Liver (tissue), 9 donors: Measurements from ENCODE around the gene GLIPR2. TPM values are rescaled to one million over a fixed set of nuclear protein-coding genes. Genes with fewer than 3 reads are reported as not detected.
A peak's percentile ranks its signal among the peaks of the same experiment; 100 is the strongest.

Experiments
- DNase-seq: peaks from one replicate; pipeline ENCODE4 v3.0.0-alpha.2; 2017; ENCODE audit warnings: low spot score
- H3K27ac ChIP-seq, 2 donors: one replicate each; pipeline ENCODE4 v1.7.0; 2013; ENCODE audit warnings: inconsistent platforms in 2 of 2, low read length in 2 of 2, control low read depth in 1 of 2, low read depth in 1 of 2, mild to moderate bottlenecking in 1 of 2
- H3K27me3 ChIP-seq, 4 donors: one replicate each; pipeline versions ENCODE4 v1.6.1 to v1.7.0; 2013; ENCODE audit warnings: low read length in 3 of 4, inconsistent platforms in 1 of 4, mild to moderate bottlenecking in 1 of 4, moderate library complexity in 1 of 4; ENCODE audit not compliant: control insufficient read depth in 4 of 4, insufficient read depth in 4 of 4
- H3K36me3 ChIP-seq, 4 donors: one replicate each; pipeline versions ENCODE4 v1.6.1 to v1.7.0; 2013; ENCODE audit warnings: low read length in 3 of 4, mild to moderate bottlenecking in 3 of 4, low read depth in 1 of 4, moderate library complexity in 1 of 4; ENCODE audit not compliant: control insufficient read depth in 4 of 4, insufficient read depth in 3 of 4
- H3K4me1 ChIP-seq, 4 donors: one replicate each; pipeline versions ENCODE4 v1.6.1 to v1.7.0; 2013; ENCODE audit warnings: low read length in 3 of 4, mild to moderate bottlenecking in 3 of 4, moderate library complexity in 1 of 4; ENCODE audit not compliant: control insufficient read depth in 4 of 4, insufficient read depth in 4 of 4
- H3K4me3 ChIP-seq, 3 donors: one replicate each; pipeline versions ENCODE4 v1.6.1 to v1.7.0; 2013; ENCODE audit warnings: low read length in 3 of 3, control low read depth in 1 of 3, low read depth in 1 of 3, mild to moderate bottlenecking in 1 of 3
- H3K9ac ChIP-seq, 2 donors: one replicate each; pipeline ENCODE4 v1.7.0; 2013; ENCODE audit warnings: low read length in 2 of 2, mild to moderate bottlenecking in 2 of 2, moderate library complexity in 2 of 2, control low read depth in 1 of 2, low read depth in 1 of 2
- H3K9me3 ChIP-seq, 4 donors: one replicate each; pipeline versions ENCODE4 v1.6.1 to v1.7.0; 2013; ENCODE audit warnings: low read length in 3 of 4; ENCODE audit not compliant: control insufficient read depth in 4 of 4
- EGR1 ChIP-seq, 2 donors: IDR thresholded peaks; 2 replicates each; pipeline ENCODE4 v1.6.1; 2016 to 2018; ENCODE audit warnings: antibody characterized with exemption in 2 of 2, low read depth in 2 of 2
- FOXA1 ChIP-seq: IDR thresholded peaks from 2 replicates; pipeline ENCODE4 v1.6.1; 2016; ENCODE audit warnings: antibody characterized with exemption
- FOXA2 ChIP-seq: IDR thresholded peaks from 2 replicates; pipeline ENCODE4 v1.6.1; 2016; ENCODE audit warnings: antibody characterized with exemption
- GABPA ChIP-seq, 2 donors: IDR thresholded peaks in 1 of 2; conservative IDR thresholded peaks in 1 of 2; 2 replicates each; pipeline ENCODE4 v1.6.1; 2016; ENCODE audit warnings: antibody characterized with exemption in 2 of 2, mild to moderate bottlenecking in 1 of 2, moderate library complexity in 1 of 2
- HNF4A ChIP-seq, 2 donors: conservative IDR thresholded peaks; 2 replicates each; pipeline ENCODE4 v1.6.1; 2016; ENCODE audit warnings: antibody characterized with exemption in 2 of 2, mild to moderate bottlenecking in 2 of 2
- HNF4G ChIP-seq: IDR thresholded peaks from 2 replicates; pipeline ENCODE4 v1.6.1; 2016; ENCODE audit warnings: antibody characterized with exemption
- JUND ChIP-seq, 2 donors: IDR thresholded peaks; 2 replicates each; pipeline ENCODE4 v1.6.1; 2016; ENCODE audit warnings: antibody characterized with exemption in 2 of 2
- NR2F2 ChIP-seq: IDR thresholded peaks from 2 replicates; pipeline ENCODE4 v1.6.1; 2016; ENCODE audit warnings: antibody characterized with exemption
- RAD21 ChIP-seq, 2 donors: IDR thresholded peaks; 2 replicates each; pipeline ENCODE4 v1.6.1; 2016; ENCODE audit warnings: antibody characterized with exemption in 2 of 2, mild to moderate bottlenecking in 2 of 2
- RXRA ChIP-seq, 2 donors: IDR thresholded peaks; 2 replicates each; pipeline ENCODE4 v1.6.1; 2017 to 2018; ENCODE audit warnings: antibody characterized with exemption in 2 of 2, mild to moderate bottlenecking in 1 of 2
- SP1 ChIP-seq: IDR thresholded peaks from 2 replicates; pipeline ENCODE4 v1.6.1; 2018; ENCODE audit warnings: antibody characterized with exemption, mild to moderate bottlenecking
- TAF1 ChIP-seq: conservative IDR thresholded peaks from 2 replicates; pipeline ENCODE4 v1.6.1; 2016; ENCODE audit warnings: antibody characterized with exemption, mild to moderate bottlenecking
- YY1 ChIP-seq: IDR thresholded peaks from 2 replicates; pipeline ENCODE4 v1.6.1; 2016; ENCODE audit warnings: antibody characterized with exemption, mild to moderate bottlenecking
- WGBS: extraction: QIAGEN DNeasy Blood & Tissue Kit; methylation state at CpG from one replicate; pipeline ENCODE4 v1.1.7; 2013; 5-methylcytosine and 5-hydroxymethylcytosine counted together
- polyA plus RNA-seq, 2 donors: library from polyadenylated mRNA; stranded (reverse) in 1 of 2; unstranded in 1 of 2; fragments of 200-250 nt in 1 of 2; fragments of >200 nt in 1 of 2; fragmentation: Nextera tagmentation in 1 of 2; extraction: Ambion mirVana in 1 of 2; gene quantifications; one replicate each; pipeline versions ENCODE4 v1.2.1 to v1.2.3, GENCODE V29; 2013 to 2015
- total RNA-seq, 2 donors: library from RNA; depleted of rRNA; stranded (reverse); fragments of >200 nt; gene quantifications; one replicate each; pipeline ENCODE4 v1.2.3, GENCODE V29; 2014
- TF ChIP-seq, protein P1 (sequence below): IDR thresholded peaks from 2 replicates; pipeline ENCODE4 v1.6.1; 2016; ENCODE audit warnings: antibody characterized with exemption
- TF ChIP-seq, protein P2 (sequence below): IDR thresholded peaks from 2 replicates; pipeline ENCODE4 v1.6.1; 2016; ENCODE audit warnings: antibody characterized with exemption
- TF ChIP-seq, protein P3 (sequence below): IDR thresholded peaks from 2 replicates; pipeline ENCODE4 v1.6.1; 2016; ENCODE audit warnings: antibody characterized with exemption
- TF ChIP-seq, protein P4 (sequence below): IDR thresholded peaks from 2 replicates; pipeline ENCODE4 v1.6.1; 2016; ENCODE audit warnings: antibody characterized with exemption, mild to moderate bottlenecking
- TF ChIP-seq, protein P5 (sequence below): fragments of 150-350 bp; IDR thresholded peaks from 2 replicates; pipeline ENCODE4 v1.5.1; 2017; ENCODE audit warnings: improper control_type of control experiment, low read depth, low read length; ENCODE audit not compliant: missing input control
- donor health status: healthy.
- donor health status: healthy.
- donor health status: healthy.
- donor health status: healthy.
- donor health status: healthy.

GLIPR2 gene
- total and polyA plus RNA-seq, 4 donors: 1.7 to 17.6 (median 2.9) TPM

DNA sequence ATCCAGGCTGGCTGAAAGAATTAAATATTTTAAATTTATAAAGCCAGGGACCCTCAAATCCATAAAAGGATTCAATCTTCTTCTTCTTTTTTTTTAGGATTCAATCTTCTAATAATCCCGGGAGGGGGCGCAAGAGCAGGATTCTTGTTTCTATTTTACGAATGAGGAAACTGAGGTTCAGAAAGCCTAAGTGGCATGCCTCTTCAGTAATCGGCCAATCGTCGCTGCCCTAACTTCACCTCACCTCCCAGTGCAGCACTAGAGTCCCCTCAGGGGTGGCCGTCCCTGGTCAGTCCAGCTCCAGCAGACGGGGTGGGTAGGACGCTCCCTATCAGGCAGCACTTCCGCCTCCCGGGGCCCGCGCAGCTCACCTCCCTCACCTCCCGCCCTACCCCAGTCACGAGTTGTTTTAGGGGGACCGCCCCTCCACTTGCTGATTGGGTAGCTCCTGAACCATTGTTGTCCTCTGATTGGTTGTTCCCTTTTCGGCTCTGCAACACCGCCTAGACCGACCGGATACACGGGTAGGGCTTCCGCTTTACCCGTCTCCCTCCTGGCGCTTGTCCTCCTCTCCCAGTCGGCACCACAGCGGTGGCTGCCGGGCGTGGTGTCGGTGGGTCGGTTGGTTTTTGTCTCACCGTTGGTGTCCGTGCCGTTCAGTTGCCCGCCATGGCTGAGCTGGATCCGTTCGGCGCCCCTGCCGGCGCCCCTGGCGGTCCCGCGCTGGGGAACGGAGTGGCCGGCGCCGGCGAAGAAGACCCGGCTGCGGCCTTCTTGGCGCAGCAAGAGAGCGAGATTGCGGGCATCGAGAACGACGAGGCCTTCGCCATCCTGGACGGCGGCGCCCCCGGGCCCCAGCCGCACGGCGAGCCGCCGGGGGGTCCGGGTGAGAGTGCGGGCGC is 54.1 kb downstream of the GLIPR2 start, which contains the start of gene CLTA:
Gene CLTA, plus strand, starts transcription at position 534 of the 902 bp plus-strand sequence. Its CDS starts 136 bp downstream, at position 670.
- Histone ChIP-seq H3K9ac (peak within 1 kb of the TSS; percentile 66 to 96), H3K4me3 (peak within 1 kb of the TSS; percentile 88 to 93 (median 91)), H3K27me3 (no peaks in the 10 kb centered on the region), H3K27ac (peak within 1 kb of the TSS; percentile 93 to 96), H3K4me1 (peaks cover 0 to 33% (median 19%) of the 10 kb centered on the region in 4 donors), H3K36me3 (no peaks in the 10 kb centered on the region), H3K9me3 (no peaks in the 10 kb centered on the region)
- under 1% methylated on average over 68 of the region's 68 CpGs for WGBS
- TF ChIP-seq SP1 (peak; percentile 91), RXRA (IDR thresholded peaks at IDR 0.05) (peak; percentile 64 to 84), EGR1 (IDR thresholded peaks at IDR 0.05; ENCODE audit: low read depth in 2 of 2) (no peak), GABPA (IDR thresholded peaks at IDR 0.05 in 1 of 2, conservative IDR thresholded peaks at IDR 0.05 in 1 of 2) (peak; percentile 88 to 97), RAD21 (IDR thresholded peaks at IDR 0.05) (peak in 1 of 2 donors; percentile 58), HNF4A (conservative IDR thresholded peaks at IDR 0.05) (peak; percentile 31 to 48), HNF4G (no peak), YY1 (peak; percentile 89), FOXA2 (peak; percentile 9), TAF1 (peak; percentile 90), NR2F2 (peak; percentile 92), JUND (IDR thresholded peaks at IDR 0.05) (no peak), FOXA1 (peak; percentile 9)
- TF ChIP-seq, protein P1, sequence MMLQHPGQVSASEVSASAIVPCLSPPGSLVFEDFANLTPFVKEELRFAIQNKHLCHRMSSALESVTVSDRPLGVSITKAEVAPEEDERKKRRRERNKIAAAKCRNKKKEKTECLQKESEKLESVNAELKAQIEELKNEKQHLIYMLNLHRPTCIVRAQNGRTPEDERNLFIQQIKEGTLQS: peak; percentile 31
- TF ChIP-seq, protein P2, sequence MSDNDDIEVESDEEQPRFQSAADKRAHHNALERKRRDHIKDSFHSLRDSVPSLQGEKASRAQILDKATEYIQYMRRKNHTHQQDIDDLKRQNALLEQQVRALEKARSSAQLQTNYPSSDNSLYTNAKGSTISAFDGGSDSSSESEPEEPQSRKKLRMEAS: peak; percentile 63
- TF ChIP-seq, protein P3, sequence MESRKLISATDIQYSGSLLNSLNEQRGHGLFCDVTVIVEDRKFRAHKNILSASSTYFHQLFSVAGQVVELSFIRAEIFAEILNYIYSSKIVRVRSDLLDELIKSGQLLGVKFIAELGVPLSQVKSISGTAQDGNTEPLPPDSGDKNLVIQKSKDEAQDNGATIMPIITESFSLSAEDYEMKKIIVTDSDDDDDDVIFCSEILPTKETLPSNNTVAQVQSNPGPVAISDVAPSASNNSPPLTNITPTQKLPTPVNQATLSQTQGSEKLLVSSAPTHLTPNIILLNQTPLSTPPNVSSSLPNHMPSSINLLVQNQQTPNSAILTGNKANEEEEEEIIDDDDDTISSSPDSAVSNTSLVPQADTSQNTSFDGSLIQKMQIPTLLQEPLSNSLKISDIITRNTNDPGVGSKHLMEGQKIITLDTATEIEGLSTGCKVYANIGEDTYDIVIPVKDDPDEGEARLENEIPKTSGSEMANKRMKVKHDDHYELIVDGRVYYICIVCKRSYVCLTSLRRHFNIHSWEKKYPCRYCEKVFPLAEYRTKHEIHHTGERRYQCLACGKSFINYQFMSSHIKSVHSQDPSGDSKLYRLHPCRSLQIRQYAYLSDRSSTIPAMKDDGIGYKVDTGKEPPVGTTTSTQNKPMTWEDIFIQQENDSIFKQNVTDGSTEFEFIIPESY: peak; percentile 53
- TF ChIP-seq, protein P4, sequence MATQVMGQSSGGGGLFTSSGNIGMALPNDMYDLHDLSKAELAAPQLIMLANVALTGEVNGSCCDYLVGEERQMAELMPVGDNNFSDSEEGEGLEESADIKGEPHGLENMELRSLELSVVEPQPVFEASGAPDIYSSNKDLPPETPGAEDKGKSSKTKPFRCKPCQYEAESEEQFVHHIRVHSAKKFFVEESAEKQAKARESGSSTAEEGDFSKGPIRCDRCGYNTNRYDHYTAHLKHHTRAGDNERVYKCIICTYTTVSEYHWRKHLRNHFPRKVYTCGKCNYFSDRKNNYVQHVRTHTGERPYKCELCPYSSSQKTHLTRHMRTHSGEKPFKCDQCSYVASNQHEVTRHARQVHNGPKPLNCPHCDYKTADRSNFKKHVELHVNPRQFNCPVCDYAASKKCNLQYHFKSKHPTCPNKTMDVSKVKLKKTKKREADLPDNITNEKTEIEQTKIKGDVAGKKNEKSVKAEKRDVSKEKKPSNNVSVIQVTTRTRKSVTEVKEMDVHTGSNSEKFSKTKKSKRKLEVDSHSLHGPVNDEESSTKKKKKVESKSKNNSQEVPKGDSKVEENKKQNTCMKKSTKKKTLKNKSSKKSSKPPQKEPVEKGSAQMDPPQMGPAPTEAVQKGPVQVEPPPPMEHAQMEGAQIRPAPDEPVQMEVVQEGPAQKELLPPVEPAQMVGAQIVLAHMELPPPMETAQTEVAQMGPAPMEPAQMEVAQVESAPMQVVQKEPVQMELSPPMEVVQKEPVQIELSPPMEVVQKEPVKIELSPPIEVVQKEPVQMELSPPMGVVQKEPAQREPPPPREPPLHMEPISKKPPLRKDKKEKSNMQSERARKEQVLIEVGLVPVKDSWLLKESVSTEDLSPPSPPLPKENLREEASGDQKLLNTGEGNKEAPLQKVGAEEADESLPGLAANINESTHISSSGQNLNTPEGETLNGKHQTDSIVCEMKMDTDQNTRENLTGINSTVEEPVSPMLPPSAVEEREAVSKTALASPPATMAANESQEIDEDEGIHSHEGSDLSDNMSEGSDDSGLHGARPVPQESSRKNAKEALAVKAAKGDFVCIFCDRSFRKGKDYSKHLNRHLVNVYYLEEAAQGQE: peak; percentile 67
- TF ChIP-seq, protein P5, sequence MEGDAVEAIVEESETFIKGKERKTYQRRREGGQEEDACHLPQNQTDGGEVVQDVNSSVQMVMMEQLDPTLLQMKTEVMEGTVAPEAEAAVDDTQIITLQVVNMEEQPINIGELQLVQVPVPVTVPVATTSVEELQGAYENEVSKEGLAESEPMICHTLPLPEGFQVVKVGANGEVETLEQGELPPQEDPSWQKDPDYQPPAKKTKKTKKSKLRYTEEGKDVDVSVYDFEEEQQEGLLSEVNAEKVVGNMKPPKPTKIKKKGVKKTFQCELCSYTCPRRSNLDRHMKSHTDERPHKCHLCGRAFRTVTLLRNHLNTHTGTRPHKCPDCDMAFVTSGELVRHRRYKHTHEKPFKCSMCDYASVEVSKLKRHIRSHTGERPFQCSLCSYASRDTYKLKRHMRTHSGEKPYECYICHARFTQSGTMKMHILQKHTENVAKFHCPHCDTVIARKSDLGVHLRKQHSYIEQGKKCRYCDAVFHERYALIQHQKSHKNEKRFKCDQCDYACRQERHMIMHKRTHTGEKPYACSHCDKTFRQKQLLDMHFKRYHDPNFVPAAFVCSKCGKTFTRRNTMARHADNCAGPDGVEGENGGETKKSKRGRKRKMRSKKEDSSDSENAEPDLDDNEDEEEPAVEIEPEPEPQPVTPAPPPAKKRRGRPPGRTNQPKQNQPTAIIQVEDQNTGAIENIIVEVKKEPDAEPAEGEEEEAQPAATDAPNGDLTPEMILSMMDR: peak; percentile 36
- peak; percentile 93 for DNase-seq
